Frontal cortex (tissue), 4 donors: Measurements from ENCODE around the gene HERC6. TPM values are rescaled to one million over a fixed set of nuclear protein-coding genes. Genes with fewer than 3 reads are reported as not detected.
"Not testable (repeated sequence)": the region's sequence is repeated elsewhere in the genome, so short reads cannot be mapped to it uniquely, and the experiment has no call there.

ENCODE experiments used
- DNase-seq, 2 donors: peaks; one replicate each; pipeline ENCODE4 v3.0.0; 2012; ENCODE audit warnings: low spot score in 2 of 2
- FAIRE-seq: peaks from 2 replicates; lab custom pipeline; 2012; peaks lifted over from hg19 to GRCh38; lab: Jason Lieb, UNC
- total RNA-seq: library from RNA; depleted of rRNA; stranded (reverse); fragments of >200 nt; gene quantifications from one replicate; pipeline ENCODE4 v1.2.3, GENCODE V29; 2014
- donor health status: control.
- donor health status: control.
- donor health status: control.

The HERC6 gene
- total RNA-seq, result 3.7 TPM

DNA sequence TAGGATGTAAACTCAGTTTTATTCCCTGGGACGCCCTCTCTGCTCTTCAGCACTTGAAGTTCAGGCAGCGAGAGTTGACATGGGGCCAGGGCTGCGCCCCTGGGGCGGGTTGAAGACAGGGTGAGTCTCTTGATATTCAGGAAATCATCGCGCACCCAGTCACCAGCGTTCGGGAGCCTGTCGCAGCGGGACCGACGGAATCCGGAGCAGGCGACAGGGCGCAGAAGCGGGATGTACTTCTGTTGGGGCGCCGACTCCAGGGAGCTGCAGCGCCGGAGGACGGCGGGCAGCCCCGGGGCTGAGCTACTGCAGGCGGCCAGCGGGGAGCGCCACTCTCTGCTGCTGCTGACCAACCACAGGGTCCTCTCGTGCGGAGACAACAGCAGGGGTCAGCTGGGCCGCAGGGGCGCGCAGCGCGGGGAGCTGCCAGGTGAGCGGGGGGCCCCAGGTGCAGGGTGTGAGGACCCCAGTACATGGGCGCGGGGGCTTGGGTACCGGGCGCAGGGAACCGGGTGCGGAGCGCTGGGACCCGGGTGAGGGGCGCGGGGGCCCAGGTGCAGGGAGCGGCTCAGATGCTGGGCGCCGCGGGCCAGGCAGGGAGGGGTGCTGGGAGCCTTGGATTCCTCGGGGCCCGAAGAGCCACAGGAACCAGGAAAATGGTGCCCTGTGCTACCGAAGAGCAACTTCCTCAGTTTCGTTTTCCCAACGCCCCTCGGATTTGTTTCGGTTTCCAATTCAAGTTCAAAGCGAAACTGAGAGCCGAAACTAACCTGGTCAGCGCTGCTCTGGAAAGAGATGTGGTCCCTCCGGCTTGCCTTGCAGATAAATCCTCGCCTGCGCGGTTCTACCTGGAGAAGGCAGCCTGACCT is at the start of gene HERC6:
Gene HERC6 (plus strand): TSS at position 162 of the 869 bp plus-strand sequence. CDS start 70 bp downstream, at position 232.
- no peak for FAIRE-seq
- peak; percentile 66 to 70 for DNase-seq

DNA sequence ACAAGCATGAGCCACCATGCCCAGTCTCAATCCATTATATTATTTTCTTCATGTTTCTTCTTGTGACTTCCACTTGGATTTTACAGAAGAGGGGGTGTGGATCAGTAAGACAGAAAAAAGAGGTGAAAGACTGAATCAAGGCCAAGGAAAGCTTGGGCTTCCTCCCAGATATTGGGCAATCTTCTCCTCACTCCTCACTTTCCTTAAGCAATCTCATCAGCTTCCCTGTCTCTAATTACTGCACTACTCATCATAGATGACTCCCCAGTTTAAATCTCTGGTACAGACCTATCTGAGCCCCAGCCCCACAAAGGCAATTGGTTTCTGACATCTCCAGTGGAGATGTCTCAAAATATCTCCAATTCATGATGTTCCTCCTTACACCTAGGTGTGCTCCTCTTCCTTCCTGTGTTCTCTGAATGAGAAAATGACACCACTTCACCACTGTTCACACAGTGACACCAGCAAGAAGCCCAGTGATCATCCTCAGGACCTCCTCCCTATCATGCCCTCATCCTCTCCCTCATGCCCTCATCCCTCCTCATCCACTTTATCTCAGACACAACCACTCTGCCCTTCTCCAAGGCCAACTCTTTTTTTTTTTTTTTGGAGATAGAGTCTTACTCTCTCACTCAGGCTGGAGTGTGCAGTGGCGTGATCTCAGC is 44.8 kb upstream of the HERC6 start:
- DNase-seq, result no peak
- FAIRE-seq, result no peak

GRCh38 chr4:88335092-88335665 is 43.5 kb upstream of the HERC6 start:
- DNase-seq (no peak), FAIRE-seq (no peak)

- peak in 1 of 2 donors; percentile 37 for DNase-seq
- FAIRE-seq, result no peak
Observed at GRCh38 chr4:88341227-88342192, 37.1 kb upstream of the HERC6 start.

- not testable (repeated sequence) for FAIRE-seq
Observed at GRCh38 chr4:88346902-88347301, 31.8 kb upstream of the HERC6 start.

GRCh38 chr4:88348761-88349160 is 29.9 kb upstream of the HERC6 start:
- not testable (repeated sequence) for FAIRE-seq, DNase-seq

More at GRCh38 chr4:88346902-88347301, 31.8 kb upstream of the HERC6 start:
- not testable (repeated sequence) for DNase-seq

DNA sequence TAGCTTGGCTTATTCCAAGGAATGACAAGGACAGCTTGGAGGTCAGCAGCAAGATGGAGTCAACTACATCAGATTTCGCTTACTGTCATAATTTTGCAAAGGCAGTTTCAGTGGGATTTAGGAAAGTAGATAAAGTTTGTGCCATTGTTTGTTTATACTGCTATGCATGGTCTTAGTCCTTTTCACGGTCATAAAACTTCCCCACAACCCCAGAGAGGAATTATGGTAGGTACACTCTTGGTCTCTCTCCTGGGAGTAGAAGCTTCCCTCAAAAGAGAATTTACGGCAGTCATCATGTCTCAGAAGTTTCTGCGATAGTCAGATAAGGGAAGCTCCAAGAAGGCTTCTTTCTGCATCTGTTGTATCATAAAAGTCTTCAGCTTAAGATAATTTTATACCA is 27.9 kb upstream of the HERC6 start:
- no peak for DNase-seq
- no peak for FAIRE-seq

DNA sequence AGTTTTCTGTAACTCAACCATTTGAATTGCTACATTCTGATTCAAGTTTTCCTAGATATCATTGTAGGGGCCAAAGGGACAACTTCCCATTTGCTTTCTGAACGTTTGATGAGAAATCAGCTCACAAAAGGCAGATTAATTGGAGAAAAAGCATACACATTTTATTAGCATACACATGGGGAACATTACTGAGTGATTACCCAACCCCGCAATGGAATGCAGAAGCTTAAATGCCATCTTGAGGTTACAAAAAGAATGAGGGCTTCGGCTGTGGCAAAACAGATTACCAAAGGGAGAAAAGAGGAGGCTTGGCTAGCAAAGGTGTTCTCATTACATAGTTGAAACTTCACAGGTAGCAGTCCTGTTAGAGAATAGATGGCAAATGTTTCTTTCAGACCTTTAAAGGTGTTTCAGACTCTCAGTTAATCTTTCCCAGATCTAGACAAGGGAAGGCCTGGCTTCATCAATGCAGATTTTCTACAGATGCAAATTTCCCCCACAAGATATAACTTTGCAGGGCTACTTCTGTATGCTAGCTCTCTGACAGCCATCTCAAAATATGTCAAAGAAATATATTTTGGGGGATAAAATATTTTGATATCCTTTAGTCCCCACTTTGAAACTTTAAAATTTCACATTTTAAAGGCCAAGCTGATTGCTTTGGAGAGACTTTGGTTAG is 26.5 kb upstream of the HERC6 start:
- DNase-seq (no peak), FAIRE-seq (no peak)

DNA sequence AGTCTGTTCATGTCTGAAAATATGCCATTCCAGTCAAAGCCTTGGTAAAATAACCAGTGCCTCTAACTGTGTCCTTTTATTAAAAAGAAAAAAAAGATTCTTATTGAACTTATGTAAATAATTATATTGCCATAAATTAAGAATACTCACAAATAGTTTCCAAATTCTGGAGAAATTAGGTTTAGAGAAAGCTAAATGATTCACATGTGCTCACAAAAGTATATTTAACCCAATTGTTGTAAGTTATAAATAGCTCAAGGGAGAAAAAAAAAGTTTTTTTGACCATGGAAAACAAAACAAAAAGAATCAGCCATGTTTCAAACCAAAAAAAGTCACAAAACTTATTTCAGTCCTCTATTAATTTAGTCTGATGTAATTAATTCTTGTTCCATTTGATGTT is 25.3 kb upstream of the HERC6 start:
- FAIRE-seq (no peak), DNase-seq (no peak)

DNA sequence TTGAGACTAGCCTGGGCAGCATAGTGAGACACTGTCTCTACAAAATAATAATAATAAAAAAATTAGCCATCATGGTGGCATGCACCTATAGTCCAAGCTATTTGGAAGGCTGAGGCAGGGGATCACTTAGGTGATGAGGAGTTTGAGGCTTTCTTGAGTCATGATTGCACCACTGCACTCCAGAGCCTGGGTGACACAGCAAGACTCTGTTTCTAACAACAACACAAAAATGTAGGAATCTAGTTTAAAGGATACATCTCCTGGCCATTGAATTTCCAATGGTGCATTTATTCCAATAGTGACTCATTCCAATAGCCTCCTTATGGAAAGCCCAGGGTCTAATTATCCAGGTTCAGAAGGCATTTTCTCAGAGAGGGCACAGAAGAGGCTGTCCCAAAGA is 21.9 kb upstream of the HERC6 start:
- no peak for DNase-seq
- no peak for FAIRE-seq

DNA sequence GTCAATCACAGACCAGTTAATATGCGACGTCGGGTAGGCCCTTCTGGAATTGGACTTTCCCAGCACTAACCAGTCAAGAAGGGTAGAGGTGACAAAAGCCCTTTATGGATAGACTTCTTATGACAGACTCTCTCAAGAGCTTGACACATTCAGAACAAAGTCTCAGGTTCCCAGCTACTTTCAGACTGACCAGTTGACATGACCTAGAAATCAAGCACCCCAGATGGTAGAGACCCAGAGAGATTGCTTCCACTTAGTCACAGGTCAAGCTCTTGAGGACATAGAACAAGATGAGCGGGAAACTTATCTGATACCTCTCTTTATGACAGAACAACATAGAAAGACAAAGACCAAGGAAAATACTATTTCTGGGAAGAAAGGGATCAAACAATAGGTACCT is 21.4 kb upstream of the HERC6 start:
- FAIRE-seq, result no peak
- DNase-seq, result no peak

GRCh38 chr4:88359558-88359957 is 19.1 kb upstream of the HERC6 start:
- FAIRE-seq, result no peak
- no peak for DNase-seq

DNA sequence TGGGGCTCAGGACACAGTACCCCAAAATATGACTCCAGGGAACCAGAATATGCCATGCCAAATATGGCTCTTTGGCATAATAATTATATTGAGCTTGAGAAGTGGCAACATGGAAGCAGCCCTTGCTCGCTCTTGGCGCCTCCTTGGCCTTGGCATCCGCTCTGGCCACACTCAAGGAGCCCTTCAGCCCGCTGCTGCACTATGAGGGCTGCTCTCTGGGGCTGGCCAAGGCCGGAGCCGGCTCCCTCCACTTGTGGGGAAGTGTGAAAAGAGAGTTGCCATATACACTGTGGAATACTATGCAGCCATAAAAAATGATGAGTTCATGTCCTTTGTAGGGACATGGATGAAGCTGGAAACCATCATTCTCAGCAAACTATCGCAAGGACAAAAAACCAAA is 18.4 kb upstream of the HERC6 start:
- FAIRE-seq, result no peak
- no peak for DNase-seq

DNA sequence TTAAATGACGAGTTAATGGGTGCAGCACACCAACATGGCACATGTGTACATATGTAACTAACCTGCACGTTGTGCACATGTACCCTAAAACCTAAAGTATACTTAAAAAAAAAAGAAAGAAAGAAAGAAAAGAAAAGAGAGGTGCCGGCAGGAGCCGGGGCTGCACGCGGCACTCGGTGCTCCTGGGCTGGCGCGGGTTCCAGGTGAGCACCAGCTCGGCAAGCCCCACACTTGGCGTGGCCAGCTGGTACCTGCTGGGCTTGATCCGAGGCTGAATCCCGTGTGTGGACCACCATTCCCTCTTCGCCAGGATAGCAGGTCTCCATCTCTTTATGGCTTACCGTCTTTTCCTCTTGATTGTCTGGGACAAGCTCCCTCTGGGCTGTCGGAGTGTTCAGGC is 17.9 kb upstream of the HERC6 start:
- DNase-seq (no peak), FAIRE-seq (no peak)

GRCh38 chr4:88361217-88361773 is 17.4 kb upstream of the HERC6 start:
- not testable (repeated sequence) for DNase-seq, FAIRE-seq

DNA sequence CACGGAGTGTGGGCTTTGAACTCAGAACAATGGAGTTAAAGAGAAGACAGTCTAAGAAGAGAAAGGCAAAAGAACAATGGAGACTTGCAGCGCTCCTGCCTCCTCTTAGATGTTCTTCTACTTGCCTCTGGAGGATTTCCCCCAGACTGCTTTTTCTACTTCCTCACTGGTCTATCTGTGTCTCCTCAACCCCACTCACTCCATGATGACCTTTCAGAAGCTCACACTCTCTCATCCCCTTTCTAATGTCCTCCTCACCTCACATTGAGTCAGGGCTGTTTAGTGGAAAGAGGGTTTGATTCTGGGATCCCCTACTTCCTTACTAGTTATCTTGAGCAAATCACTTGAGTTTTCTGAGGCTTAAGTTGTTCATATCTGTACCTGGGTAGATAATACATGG is 12.2 kb upstream of the HERC6 start:
- FAIRE-seq (no peak), DNase-seq (no peak)

GRCh38 chr4:88367826-88368225 is 10.8 kb upstream of the HERC6 start:
- FAIRE-seq (no peak), DNase-seq (no peak)

- not testable (repeated sequence) for FAIRE-seq
- peak in 1 of 2 donors; percentile 17 for DNase-seq
Observed at GRCh38 chr4:88369180-88369812, 9.4 kb upstream of the HERC6 start.
